Neural cell (in vitro differentiated cells): ENCODE results near the gene NCKAP5. TPM values are rescaled to one million over a fixed set of nuclear protein-coding genes. Genes with fewer than 3 reads are reported as not detected.
A peak's percentile ranks its signal among the peaks of the same experiment; 100 is the strongest.

Experiments
- H2AFZ ChIP-seq: fragments of 200-600, 300-800 bp; sonication (generic), shearing (Covaris generic); 2 replicates; pipeline ENCODE4 v1.6.0; 2014; ENCODE audit warnings: low read depth, mild to moderate bottlenecking, antibody characterized with exemption, low read length, moderate library complexity
- H3F3A ChIP-seq: fragments of 200-600 bp; shearing (Covaris generic); 2 replicates; pipeline ENCODE4 v1.6.1; 2016; ENCODE audit warnings: mild to moderate bottlenecking, moderate library complexity, mixed read lengths, antibody characterized with exemption, low read length; ENCODE audit not compliant: insufficient read depth, poor library complexity, severe bottlenecking
- H3K27ac ChIP-seq: fragments of 200-600, 300-800 bp; sonication (generic), shearing (Covaris generic); 2 replicates; pipeline ENCODE4 v1.5.1; 2014; ENCODE audit warnings: mild to moderate bottlenecking, low read length, moderate library complexity
- H3K27me3 ChIP-seq: fragments of 300-800, 200-600 bp; sonication (generic), shearing (Covaris generic); 2 replicates; pipeline ENCODE4 v1.6.0; 2014; ENCODE audit warnings: mild to moderate bottlenecking, low read depth, low read length, moderate library complexity; ENCODE audit not compliant: insufficient read depth
- H3K36me3 ChIP-seq: fragments of 300-800, 200-600 bp; sonication (generic), shearing (Covaris generic); 2 replicates; pipeline ENCODE4 v1.5.1; 2014; ENCODE audit warnings: mild to moderate bottlenecking, antibody characterized with exemption, low read length, moderate library complexity; ENCODE audit not compliant: insufficient read depth
- H3K4me2 ChIP-seq: fragments of 300-800, 200-600 bp; sonication (generic), shearing (Covaris generic); 2 replicates; pipeline ENCODE4 v1.6.0; 2014; ENCODE audit warnings: mild to moderate bottlenecking, low read length
- H3K4me3 ChIP-seq: fragments of 300-800, 200-600 bp; sonication (generic), shearing (Covaris generic); 2 replicates; pipeline ENCODE4 v1.5.1; 2014; ENCODE audit warnings: mild to moderate bottlenecking, low read length, moderate library complexity
- H3K79me2 ChIP-seq: fragments of 200-600 bp; shearing (Covaris generic); replicated peaks from 2 replicates; pipeline ENCODE4 v1.6.0; 2014; ENCODE audit warnings: mild to moderate bottlenecking, low read length, moderate library complexity; ENCODE audit not compliant: insufficient read depth
- H3K9ac ChIP-seq: fragments of 300-800, 200-600 bp; sonication (generic), shearing (Covaris generic); 2 replicates; pipeline ENCODE4 v1.6.1; 2016; ENCODE audit warnings: mild to moderate bottlenecking, low read length, mixed read lengths
- H3K9me2 ChIP-seq: fragments of 200-600 bp; shearing (Covaris generic); 2 replicates; pipeline ENCODE4 v1.6.1; 2016; ENCODE audit warnings: mild to moderate bottlenecking, low read length, mixed read lengths; ENCODE audit not compliant: insufficient read depth
- H3K9me3 ChIP-seq: fragments of 200-600, 300-800 bp; sonication (generic), shearing (Covaris generic); 2 replicates; pipeline ENCODE4 v1.6.1; 2016; ENCODE audit warnings: mild to moderate bottlenecking, mixed run types, low read length, moderate library complexity, mixed read lengths
- H4K20me1 ChIP-seq: fragments of 200-600 bp; shearing (Covaris generic); 2 replicates; pipeline ENCODE4 v1.6.1; 2016; ENCODE audit warnings: mild to moderate bottlenecking, mixed run types; ENCODE audit not compliant: insufficient read depth
- EP300 ChIP-seq: fragments of 450-650 bp; conservative IDR thresholded peaks from 2 replicates; pipeline ENCODE4 v1.6.1; 2014; ENCODE audit warnings: antibody characterized with exemption, mild to moderate bottlenecking, moderate library complexity; ENCODE audit not compliant: poor library complexity, severe bottlenecking
- EZH2 ChIP-seq: fragments of 200-600, 300-800 bp; shearing (Covaris generic), sonication (generic); IDR thresholded peaks from 2 replicates; pipeline ENCODE4 v1.6.1; 2014; ENCODE audit warnings: antibody characterized with exemption, low read length, borderline replicate concordance, mild to moderate bottlenecking; ENCODE audit not compliant: insufficient read depth, poor library complexity, severe bottlenecking
- MXI1 ChIP-seq: fragments of 450-650 bp; conservative IDR thresholded peaks from 2 replicates; pipeline ENCODE4 v1.6.1; 2014; ENCODE audit warnings: antibody characterized with exemption, mild to moderate bottlenecking; ENCODE audit not compliant: poor library complexity, severe bottlenecking
- POLR2AphosphoS5 ChIP-seq: IDR thresholded peaks from 2 replicates; pipeline ENCODE4 v1.6.1; 2012
- RAD21 ChIP-seq: fragments of 450-650 bp; conservative IDR thresholded peaks from 2 replicates; pipeline ENCODE4 v1.6.1; 2014; ENCODE audit warnings: antibody characterized with exemption, mild to moderate bottlenecking, moderate library complexity
- SMC3 ChIP-seq: fragments of 450-650 bp; conservative IDR thresholded peaks from 2 replicates; pipeline ENCODE4 v1.6.1; 2014; ENCODE audit warnings: antibody characterized with exemption, mild to moderate bottlenecking, moderate library complexity; ENCODE audit not compliant: poor library complexity
- TAF1 ChIP-seq: IDR thresholded peaks from 2 replicates; pipeline ENCODE4 v1.6.1; 2012; ENCODE audit warnings: low read depth
- polyA plus RNA-seq: library from polyadenylated mRNA; depleted of rRNA; stranded (reverse); fragments of >200 nt; gene quantifications from 2 replicates; pipeline ENCODE4 v1.2.3, GENCODE V29; 2014
- TF ChIP-seq, protein P1 (sequence below): fragments of 450-650 bp; IDR thresholded peaks from 2 replicates; pipeline ENCODE4 v1.5.1; 2014; ENCODE audit warnings: antibody characterized with exemption, mild to moderate bottlenecking, moderate library complexity; ENCODE audit not compliant: poor library complexity, severe bottlenecking
- TF ChIP-seq, protein P2 (sequence below): IDR thresholded peaks from 2 replicates; pipeline ENCODE4 v1.6.1; 2012; ENCODE audit warnings: borderline replicate concordance

Gene NCKAP5
- polyA plus RNA-seq, 1 donor from 2014 or later = 2.4 TPM

DNA sequence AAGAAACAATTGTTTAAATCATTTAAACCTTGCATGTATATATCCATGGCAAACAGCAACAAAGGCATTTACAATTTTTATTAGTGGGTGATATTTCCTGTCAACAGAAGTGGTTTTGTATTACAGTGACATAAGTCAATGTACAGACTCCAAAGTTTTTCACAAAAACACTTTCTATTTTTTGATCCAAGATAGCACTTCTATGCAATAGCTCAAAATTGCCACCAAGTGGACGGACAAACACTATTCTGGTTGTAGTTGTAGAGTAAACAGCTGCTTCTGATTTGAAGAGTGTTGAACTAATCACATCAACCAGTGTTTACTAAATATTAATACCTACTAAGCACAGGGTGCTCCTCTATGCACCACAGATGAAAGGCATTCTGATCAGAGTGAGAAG is 421.4 kb downstream of the NCKAP5 start:
- no peak overlapping the region for H2AFZ ChIP-seq
- H3K27ac ChIP-seq = no peak overlapping the region
- H3K79me2 ChIP-seq = no peaks in the 10 kb centered on the region
- no peak overlapping the region for H3K4me3 ChIP-seq
- H3K4me2 ChIP-seq = no peak overlapping the region
- H3K9ac ChIP-seq = no peak overlapping the region
- H3K36me3 ChIP-seq = no peaks in the 10 kb centered on the region
- TF ChIP-seq TAF1 (no peak), EZH2 (no peak), SMC3 (no peak)
- TF ChIP-seq, protein P1, sequence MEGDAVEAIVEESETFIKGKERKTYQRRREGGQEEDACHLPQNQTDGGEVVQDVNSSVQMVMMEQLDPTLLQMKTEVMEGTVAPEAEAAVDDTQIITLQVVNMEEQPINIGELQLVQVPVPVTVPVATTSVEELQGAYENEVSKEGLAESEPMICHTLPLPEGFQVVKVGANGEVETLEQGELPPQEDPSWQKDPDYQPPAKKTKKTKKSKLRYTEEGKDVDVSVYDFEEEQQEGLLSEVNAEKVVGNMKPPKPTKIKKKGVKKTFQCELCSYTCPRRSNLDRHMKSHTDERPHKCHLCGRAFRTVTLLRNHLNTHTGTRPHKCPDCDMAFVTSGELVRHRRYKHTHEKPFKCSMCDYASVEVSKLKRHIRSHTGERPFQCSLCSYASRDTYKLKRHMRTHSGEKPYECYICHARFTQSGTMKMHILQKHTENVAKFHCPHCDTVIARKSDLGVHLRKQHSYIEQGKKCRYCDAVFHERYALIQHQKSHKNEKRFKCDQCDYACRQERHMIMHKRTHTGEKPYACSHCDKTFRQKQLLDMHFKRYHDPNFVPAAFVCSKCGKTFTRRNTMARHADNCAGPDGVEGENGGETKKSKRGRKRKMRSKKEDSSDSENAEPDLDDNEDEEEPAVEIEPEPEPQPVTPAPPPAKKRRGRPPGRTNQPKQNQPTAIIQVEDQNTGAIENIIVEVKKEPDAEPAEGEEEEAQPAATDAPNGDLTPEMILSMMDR = peak; percentile 21
- H3K9me2 ChIP-seq = no peaks in the 10 kb centered on the region
- H4K20me1 ChIP-seq = no peaks in the 10 kb centered on the region
- H3F3A ChIP-seq = no peaks in the 10 kb centered on the region
- H3K27me3 ChIP-seq = no peaks in the 10 kb centered on the region
- no peaks in the 10 kb centered on the region for H3K9me3 ChIP-seq

DNA sequence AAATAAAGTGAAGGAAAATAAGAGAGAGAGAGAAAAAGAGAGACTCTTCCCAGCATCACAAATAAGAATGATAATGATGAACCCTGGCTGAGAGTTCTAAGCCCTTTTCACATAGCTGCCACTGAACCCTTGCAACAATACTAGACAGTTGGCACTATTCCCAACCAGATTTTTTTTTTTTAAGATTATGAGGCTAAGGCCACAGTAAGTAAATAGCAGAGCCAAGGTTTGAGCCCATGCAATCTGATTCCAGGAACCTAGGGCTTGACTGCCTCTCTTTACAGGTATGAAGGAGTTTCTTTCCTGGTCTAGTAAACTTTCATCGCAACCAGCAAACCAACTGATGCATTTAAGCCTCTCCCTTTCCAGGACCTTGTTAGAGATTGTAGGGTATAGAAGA is 424.6 kb downstream of the NCKAP5 start:
- Histone ChIP-seq H3K36me3 (no peaks in the 10 kb centered on the region), H4K20me1 (no peaks in the 10 kb centered on the region), H3K27ac (no peak overlapping the region), H3K4me3 (no peak overlapping the region), H3K4me2 (no peak overlapping the region), H3K79me2 (no peaks in the 10 kb centered on the region), H3K9me2 (no peaks in the 10 kb centered on the region), H3K27me3 (no peaks in the 10 kb centered on the region), H3K9ac (no peak overlapping the region), H3F3A (no peaks in the 10 kb centered on the region), H2AFZ (no peak overlapping the region), H3K9me3 (no peaks in the 10 kb centered on the region)
- no peak for TF ChIP-seq RAD21
- TF ChIP-seq, protein P2, sequence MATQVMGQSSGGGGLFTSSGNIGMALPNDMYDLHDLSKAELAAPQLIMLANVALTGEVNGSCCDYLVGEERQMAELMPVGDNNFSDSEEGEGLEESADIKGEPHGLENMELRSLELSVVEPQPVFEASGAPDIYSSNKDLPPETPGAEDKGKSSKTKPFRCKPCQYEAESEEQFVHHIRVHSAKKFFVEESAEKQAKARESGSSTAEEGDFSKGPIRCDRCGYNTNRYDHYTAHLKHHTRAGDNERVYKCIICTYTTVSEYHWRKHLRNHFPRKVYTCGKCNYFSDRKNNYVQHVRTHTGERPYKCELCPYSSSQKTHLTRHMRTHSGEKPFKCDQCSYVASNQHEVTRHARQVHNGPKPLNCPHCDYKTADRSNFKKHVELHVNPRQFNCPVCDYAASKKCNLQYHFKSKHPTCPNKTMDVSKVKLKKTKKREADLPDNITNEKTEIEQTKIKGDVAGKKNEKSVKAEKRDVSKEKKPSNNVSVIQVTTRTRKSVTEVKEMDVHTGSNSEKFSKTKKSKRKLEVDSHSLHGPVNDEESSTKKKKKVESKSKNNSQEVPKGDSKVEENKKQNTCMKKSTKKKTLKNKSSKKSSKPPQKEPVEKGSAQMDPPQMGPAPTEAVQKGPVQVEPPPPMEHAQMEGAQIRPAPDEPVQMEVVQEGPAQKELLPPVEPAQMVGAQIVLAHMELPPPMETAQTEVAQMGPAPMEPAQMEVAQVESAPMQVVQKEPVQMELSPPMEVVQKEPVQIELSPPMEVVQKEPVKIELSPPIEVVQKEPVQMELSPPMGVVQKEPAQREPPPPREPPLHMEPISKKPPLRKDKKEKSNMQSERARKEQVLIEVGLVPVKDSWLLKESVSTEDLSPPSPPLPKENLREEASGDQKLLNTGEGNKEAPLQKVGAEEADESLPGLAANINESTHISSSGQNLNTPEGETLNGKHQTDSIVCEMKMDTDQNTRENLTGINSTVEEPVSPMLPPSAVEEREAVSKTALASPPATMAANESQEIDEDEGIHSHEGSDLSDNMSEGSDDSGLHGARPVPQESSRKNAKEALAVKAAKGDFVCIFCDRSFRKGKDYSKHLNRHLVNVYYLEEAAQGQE = no peak
- no peak for TF ChIP-seq EP300
- no peak for TF ChIP-seq MXI1
- no peak for TF ChIP-seq POLR2AphosphoS5
- no peak for TF ChIP-seq SMC3
- TF ChIP-seq TAF1 = no peak
- TF ChIP-seq EZH2 = no peak
- TF ChIP-seq, protein P1 = no peak
